Transverse colon (tissue), 4 donors: ENCODE data around the gene MAP3K1.

Experiments used
- CTCF ChIP-seq, 5 experiments: fragments of 200-600 bp in 3 of 5; fragments of 450-650 bp in 2 of 5; sonication (generic) in 3 of 5; IDR thresholded peaks; 1 replicate in 2 of 5; 2 replicates in 3 of 5; pipeline ENCODE4 v1.5.1; 2016 to 2017; ENCODE audit warnings: antibody characterized with exemption in 5 of 5, inconsistent platforms in 3 of 5, mild to moderate bottlenecking in 2 of 5, moderate library complexity in 1 of 5
- EP300 ChIP-seq: sonication (generic); formaldehyde crosslinking; IDR thresholded peaks from one replicate; pipeline ENCODE4 v1.6.1; 2017; ENCODE audit warnings: antibody characterized with exemption, low read depth
- POLR2A ChIP-seq: fragments of 450-650 bp; IDR thresholded peaks from one replicate; pipeline ENCODE4 v1.6.1; 2016; ENCODE audit warnings: antibody characterized with exemption, mild to moderate bottlenecking, moderate library complexity
- POLR2AphosphoS5 ChIP-seq, 3 donors: sonication (generic); formaldehyde crosslinking; IDR thresholded peaks; one replicate each; pipeline ENCODE4 v1.6.1; 2016; ENCODE audit warnings: antibody characterized with exemption in 3 of 3

DNA sequence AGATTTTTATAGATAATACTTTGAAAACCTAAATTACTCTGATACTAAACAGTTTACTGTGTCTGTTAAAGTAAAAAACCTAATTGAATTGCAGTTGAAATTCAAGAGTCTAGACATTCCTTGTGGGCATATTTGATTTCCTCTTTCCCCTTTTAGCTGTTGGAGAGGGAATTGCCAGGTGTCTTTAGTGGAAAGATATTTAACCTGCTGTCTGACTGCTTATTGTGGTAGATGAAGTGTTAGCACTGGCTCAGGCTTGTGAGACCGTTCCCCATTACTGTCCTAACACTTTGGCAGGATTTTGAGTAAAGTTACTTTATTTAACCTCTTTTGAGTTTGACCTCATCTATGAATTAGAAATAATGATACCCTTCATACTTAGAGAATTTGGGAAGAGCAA, 16.4 kb downstream of the MAP3K1 start:
- no peak for TF ChIP-seq CTCF (IDR thresholded peaks at IDR 0.05)
- TF ChIP-seq POLR2A: no peak
- no peak for TF ChIP-seq EP300
- TF ChIP-seq POLR2AphosphoS5 (IDR thresholded peaks at IDR 0.05): no peak
